H1 (cell line): ENCODE measurements around the gene BPI. TPM values are rescaled to one million over a fixed set of nuclear protein-coding genes. Genes with fewer than 3 reads are reported as not detected.

Source experiments
- CREB1 ChIP-seq: IDR thresholded peaks from 2 replicates; pipeline ENCODE4 v1.6.1; 2012; ENCODE audit warnings: inconsistent platforms
- GABPA ChIP-seq: IDR thresholded peaks from 2 replicates; pipeline ENCODE4 v1.6.1; 2011; ENCODE audit warnings: mild to moderate bottlenecking, low read length, moderate library complexity, borderline replicate concordance; ENCODE audit not compliant: insufficient read depth
- HDAC6 ChIP-seq: IDR thresholded peaks from one replicate; pipeline ENCODE4 v1.7.1; 2012; ENCODE audit warnings: low read depth, mild to moderate bottlenecking, inconsistent platforms, low read length, moderate library complexity
- NANOG ChIP-seq: IDR thresholded peaks from 2 replicates; pipeline ENCODE4 v1.6.1; 2011; ENCODE audit warnings: low read length, low read depth, mild to moderate bottlenecking, inconsistent platforms; ENCODE audit not compliant: insufficient read depth, poor library complexity, severe bottlenecking
- POLR2A ChIP-seq, 2 experiments: IDR thresholded peaks; 1 replicate in 1 of 2; 2 replicates in 1 of 2; pipeline ENCODE4 v1.6.1; 2011; ENCODE audit warnings: low read depth in 2 of 2, low read length in 2 of 2, mild to moderate bottlenecking in 2 of 2; ENCODE audit errors: control extremely low read depth in 1 of 2
- polyA plus RNA-seq, 7 experiments: library from polyadenylated mRNA; depleted of rRNA in 3 of 7; stranded (reverse) in 5 of 7; unstranded in 2 of 7; fragments of >200 nt in 5 of 7; fragments of 200-250 nt in 2 of 7; gene quantifications; 1 replicate in 5 of 7; 2 replicates in 1 of 7; 4 replicates in 1 of 7; pipeline versions ENCODE4 v1.2.1 to v1.2.3, GENCODE V29; 2011 to 2013; ENCODE audit warnings: missing spikeins in 2 of 7, mixed read lengths in 2 of 7
- total RNA-seq: library from RNA; stranded (reverse); fragmentation: NEBNext Ultra II Directional; extraction: Animal tissue kit (Norgen Biotek cat#: 25700); gene quantifications from 2 replicates; pipeline ENCODE4 v1.2.1, GENCODE V29; 2021
- TF ChIP-seq, protein P1 (sequence below): fragments of 300-600 bp; sonication (generic); IDR thresholded peaks from 2 replicates; pipeline ENCODE4 v1.7.1; 2012; ENCODE audit warnings: low read length, moderate library complexity, mild to moderate bottlenecking, inconsistent platforms; ENCODE audit not compliant: insufficient replicate concordance

BPI gene
- total and polyA plus RNA-seq, 2 of the 8 experiments (the other 6 are each of a cell fraction or from before 2014, with no cell fraction given) = not detected

DNA sequence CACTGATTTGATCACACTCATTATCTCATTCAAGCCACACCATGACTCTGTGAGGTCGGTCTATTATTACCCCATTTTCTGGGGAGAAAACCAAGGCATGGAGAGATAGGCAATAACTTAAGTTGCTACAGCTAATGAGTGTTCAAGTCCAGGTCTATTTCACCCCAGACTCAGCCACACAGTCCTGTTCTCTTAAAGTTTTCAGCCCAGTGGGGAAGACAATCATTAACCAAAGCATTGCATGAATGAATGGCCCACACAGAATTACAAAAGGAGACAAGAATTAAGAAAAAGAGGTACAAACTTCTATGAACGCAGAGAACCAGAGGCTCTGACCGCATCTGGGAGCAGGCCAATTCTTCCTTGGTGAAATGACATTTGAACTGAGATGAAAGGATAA, 7.1 kb downstream of the BPI start (continued):
- no peak for TF ChIP-seq GABPA
- TF ChIP-seq CREB1 = no peak
- TF ChIP-seq, protein P1, sequence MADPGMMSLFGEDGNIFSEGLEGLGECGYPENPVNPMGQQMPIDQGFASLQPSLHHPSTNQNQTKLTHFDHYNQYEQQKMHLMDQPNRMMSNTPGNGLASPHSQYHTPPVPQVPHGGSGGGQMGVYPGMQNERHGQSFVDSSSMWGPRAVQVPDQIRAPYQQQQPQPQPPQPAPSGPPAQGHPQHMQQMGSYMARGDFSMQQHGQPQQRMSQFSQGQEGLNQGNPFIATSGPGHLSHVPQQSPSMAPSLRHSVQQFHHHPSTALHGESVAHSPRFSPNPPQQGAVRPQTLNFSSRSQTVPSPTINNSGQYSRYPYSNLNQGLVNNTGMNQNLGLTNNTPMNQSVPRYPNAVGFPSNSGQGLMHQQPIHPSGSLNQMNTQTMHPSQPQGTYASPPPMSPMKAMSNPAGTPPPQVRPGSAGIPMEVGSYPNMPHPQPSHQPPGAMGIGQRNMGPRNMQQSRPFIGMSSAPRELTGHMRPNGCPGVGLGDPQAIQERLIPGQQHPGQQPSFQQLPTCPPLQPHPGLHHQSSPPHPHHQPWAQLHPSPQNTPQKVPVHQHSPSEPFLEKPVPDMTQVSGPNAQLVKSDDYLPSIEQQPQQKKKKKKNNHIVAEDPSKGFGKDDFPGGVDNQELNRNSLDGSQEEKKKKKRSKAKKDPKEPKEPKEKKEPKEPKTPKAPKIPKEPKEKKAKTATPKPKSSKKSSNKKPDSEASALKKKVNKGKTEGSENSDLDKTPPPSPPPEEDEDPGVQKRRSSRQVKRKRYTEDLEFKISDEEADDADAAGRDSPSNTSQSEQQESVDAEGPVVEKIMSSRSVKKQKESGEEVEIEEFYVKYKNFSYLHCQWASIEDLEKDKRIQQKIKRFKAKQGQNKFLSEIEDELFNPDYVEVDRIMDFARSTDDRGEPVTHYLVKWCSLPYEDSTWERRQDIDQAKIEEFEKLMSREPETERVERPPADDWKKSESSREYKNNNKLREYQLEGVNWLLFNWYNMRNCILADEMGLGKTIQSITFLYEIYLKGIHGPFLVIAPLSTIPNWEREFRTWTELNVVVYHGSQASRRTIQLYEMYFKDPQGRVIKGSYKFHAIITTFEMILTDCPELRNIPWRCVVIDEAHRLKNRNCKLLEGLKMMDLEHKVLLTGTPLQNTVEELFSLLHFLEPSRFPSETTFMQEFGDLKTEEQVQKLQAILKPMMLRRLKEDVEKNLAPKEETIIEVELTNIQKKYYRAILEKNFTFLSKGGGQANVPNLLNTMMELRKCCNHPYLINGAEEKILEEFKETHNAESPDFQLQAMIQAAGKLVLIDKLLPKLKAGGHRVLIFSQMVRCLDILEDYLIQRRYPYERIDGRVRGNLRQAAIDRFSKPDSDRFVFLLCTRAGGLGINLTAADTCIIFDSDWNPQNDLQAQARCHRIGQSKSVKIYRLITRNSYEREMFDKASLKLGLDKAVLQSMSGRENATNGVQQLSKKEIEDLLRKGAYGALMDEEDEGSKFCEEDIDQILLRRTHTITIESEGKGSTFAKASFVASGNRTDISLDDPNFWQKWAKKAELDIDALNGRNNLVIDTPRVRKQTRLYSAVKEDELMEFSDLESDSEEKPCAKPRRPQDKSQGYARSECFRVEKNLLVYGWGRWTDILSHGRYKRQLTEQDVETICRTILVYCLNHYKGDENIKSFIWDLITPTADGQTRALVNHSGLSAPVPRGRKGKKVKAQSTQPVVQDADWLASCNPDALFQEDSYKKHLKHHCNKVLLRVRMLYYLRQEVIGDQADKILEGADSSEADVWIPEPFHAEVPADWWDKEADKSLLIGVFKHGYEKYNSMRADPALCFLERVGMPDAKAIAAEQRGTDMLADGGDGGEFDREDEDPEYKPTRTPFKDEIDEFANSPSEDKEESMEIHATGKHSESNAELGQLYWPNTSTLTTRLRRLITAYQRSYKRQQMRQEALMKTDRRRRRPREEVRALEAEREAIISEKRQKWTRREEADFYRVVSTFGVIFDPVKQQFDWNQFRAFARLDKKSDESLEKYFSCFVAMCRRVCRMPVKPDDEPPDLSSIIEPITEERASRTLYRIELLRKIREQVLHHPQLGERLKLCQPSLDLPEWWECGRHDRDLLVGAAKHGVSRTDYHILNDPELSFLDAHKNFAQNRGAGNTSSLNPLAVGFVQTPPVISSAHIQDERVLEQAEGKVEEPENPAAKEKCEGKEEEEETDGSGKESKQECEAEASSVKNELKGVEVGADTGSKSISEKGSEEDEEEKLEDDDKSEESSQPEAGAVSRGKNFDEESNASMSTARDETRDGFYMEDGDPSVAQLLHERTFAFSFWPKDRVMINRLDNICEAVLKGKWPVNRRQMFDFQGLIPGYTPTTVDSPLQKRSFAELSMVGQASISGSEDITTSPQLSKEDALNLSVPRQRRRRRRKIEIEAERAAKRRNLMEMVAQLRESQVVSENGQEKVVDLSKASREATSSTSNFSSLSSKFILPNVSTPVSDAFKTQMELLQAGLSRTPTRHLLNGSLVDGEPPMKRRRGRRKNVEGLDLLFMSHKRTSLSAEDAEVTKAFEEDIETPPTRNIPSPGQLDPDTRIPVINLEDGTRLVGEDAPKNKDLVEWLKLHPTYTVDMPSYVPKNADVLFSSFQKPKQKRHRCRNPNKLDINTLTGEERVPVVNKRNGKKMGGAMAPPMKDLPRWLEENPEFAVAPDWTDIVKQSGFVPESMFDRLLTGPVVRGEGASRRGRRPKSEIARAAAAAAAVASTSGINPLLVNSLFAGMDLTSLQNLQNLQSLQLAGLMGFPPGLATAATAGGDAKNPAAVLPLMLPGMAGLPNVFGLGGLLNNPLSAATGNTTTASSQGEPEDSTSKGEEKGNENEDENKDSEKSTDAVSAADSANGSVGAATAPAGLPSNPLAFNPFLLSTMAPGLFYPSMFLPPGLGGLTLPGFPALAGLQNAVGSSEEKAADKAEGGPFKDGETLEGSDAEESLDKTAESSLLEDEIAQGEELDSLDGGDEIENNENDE = no peak
- TF ChIP-seq POLR2A (IDR thresholded peaks at IDR 0.05; ENCODE audit: control extremely low read depth in 1 of 2, low read depth in 2 of 2, low read length in 2 of 2) = no peak
- no peak for TF ChIP-seq HDAC6
- TF ChIP-seq NANOG = no peak
